Lung microvascular endothelial cell (primary cell): Measurements from ENCODE around the gene ACKR2. TPM values are rescaled to one million over a fixed set of nuclear protein-coding genes. Genes with fewer than 3 reads are reported as not detected.
"Not testable (repeated sequence)": the region's sequence is repeated elsewhere in the genome, so short reads cannot be mapped to it uniquely, and the experiment has no call there.

Source experiments
- DNase-seq, 2 donors: peaks; one replicate each; pipeline versions ENCODE4 v3.0.0 to v3.0.0-alpha.2; 2010; ENCODE audit warnings: low read depth in 2 of 2
- total RNA-seq: library from RNA; depleted of rRNA; stranded (reverse); fragments of >200 nt; gene quantifications from 2 replicates; pipeline ENCODE4 v1.2.1, GENCODE V29; 2014

ACKR2 gene
- total RNA-seq, 1 donor from 2014 or later = 71.4 TPM

- DNase-seq = no peak
These were observed 7.5 kb upstream of the ACKR2 start for GRCh38 chr3:42801784-42802183.

- no peak for DNase-seq
These were observed 6.3 kb upstream of the ACKR2 start for GRCh38 chr3:42802876-42803413.

- peak; percentile 42 to 54 for DNase-seq
These were observed 5.7 kb upstream of the ACKR2 start for GRCh38 chr3:42803414-42804105.

- peak; percentile 96 to 97 for DNase-seq
These were observed 5.0 kb upstream of the ACKR2 start, which contains the start of gene HIGD1A for GRCh38 chr3:42804106-42804830. TSS of gene HIGD1A (minus strand) at chr3:42804490. CDS start at chr3:42794253, 10,237 bp downstream.

GRCh38 chr3:42804831-42805132 is 4.5 kb upstream of the ACKR2 start:
- DNase-seq = no peak

GRCh38 chr3:42805141-42805821 is 4.0 kb upstream of the ACKR2 start:
- DNase-seq = peak; percentile 2 to 15

- DNase-seq = no peak
These were observed 1.3 kb upstream of the ACKR2 start for GRCh38 chr3:42807929-42808328.

GRCh38 chr3:42810706-42811105 is 1.5 kb downstream of the ACKR2 start:
- DNase-seq = not testable (repeated sequence)

- DNase-seq = not testable (repeated sequence)
These were observed 2.1 kb downstream of the ACKR2 start for GRCh38 chr3:42811118-42811883.

- DNase-seq = no peak
These were observed 5.0 kb downstream of the ACKR2 start for GRCh38 chr3:42814246-42814645.

GRCh38 chr3:42814914-42815507 is 5.8 kb downstream of the ACKR2 start:
- no peak for DNase-seq

GRCh38 chr3:42815826-42816225 is 6.6 kb downstream of the ACKR2 start:
- no peak for DNase-seq

- DNase-seq = peak in 1 of 2 donors; percentile 63
These were observed 10.2 kb downstream of the ACKR2 start for GRCh38 chr3:42819351-42819965.

GRCh38 chr3:42820746-42821051 is 11.5 kb downstream of the ACKR2 start:
- no peak for DNase-seq

GRCh38 chr3:42822828-42823227 is 13.6 kb downstream of the ACKR2 start:
- DNase-seq = no peak

GRCh38 chr3:42823351-42823750 is 14.1 kb downstream of the ACKR2 start:
- peak in 1 of 2 donors; percentile 11 for DNase-seq

- no peak for DNase-seq
These were observed 16.9 kb downstream of the ACKR2 start for GRCh38 chr3:42826141-42826540.

GRCh38 chr3:42827023-42827422 is 17.8 kb downstream of the ACKR2 start:
- DNase-seq = no peak

- no peak for DNase-seq
These were observed 18.4 kb downstream of the ACKR2 start for GRCh38 chr3:42827654-42828053.

- DNase-seq = no peak
These were observed 19.9 kb downstream of the ACKR2 start for GRCh38 chr3:42829083-42829627.
